ENCODE measurements around the gene ITGA2B.

DNA sequence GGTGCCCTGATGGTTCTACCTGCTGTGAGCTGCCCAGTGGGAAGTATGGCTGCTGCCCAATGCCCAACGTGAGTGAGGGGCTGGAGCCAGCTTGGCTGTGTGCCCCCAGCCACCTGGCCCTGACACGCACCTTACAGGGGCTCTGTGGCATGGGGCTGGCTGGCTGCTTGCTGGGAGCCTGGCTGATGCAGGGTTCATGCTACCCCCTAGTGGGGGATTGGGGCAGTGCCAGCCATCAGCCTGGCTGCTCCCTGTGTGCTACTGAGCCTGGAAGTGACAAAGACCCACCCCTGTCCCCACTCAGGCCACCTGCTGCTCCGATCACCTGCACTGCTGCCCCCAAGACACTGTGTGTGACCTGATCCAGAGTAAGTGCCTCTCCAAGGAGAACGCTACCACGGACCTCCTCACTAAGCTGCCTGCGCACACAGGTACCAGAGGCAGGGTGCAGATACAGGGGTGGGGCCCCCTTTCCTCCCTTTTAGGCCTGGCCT lies 38.7 kb downstream of the ITGA2B start:
- TF ChIP-seq POLR2A (IDR thresholded peaks at IDR 0.05; ENCODE audit: low read depth, low read length) (no peak), POLR2AphosphoS5 (IDR thresholded peaks at IDR 0.05; ENCODE audit: low read depth, low read length) (no peak), TAF1 (IDR thresholded peaks at IDR 0.05; ENCODE audit: borderline replicate concordance, low read depth, low read length) (no peak)
